HepG2 (cell line): ENCODE data around the gene TMEM59. TPM values are rescaled to one million over a fixed set of nuclear protein-coding genes. Genes with fewer than 3 reads are reported as not detected.
A peak's percentile ranks its signal among the peaks of the same experiment; 100 is the strongest.

Experiments
- ATAC-seq: fragments of 200-7000 bp; cut with Tn5 transposase; 3 replicates; pipeline ENCODE4 v1.9.1; 2020; ENCODE audit warnings: mild to moderate bottlenecking, moderate library complexity
- BruUV-seq: library from RNA; stranded (reverse); fragments of 400-500 nt; replicated peaks from 2 replicates; lab custom pipeline; 2021; lab: Mats Ljungman, UMichigan
- CTCF ChIA-PET: fragments of 300-600 bp; formaldehyde crosslinking; extraction: SDS; loops from one replicate; lab custom pipeline; 2021; ENCODE audit warnings: low total read pairs, inconsistent platforms, low intra/inter-chr PET ratio; lab: Yijun Ruan, JAX
- POLR2A ChIA-PET: fragments of 350-600 bp; sonication (Branson Sonifier 250); formaldehyde crosslinking; loops from one replicate; lab custom pipeline; 2020; ENCODE audit warnings: antibody characterized with exemption, inconsistent platforms; lab: Yijun Ruan, JAX
- DNase-seq: peaks from one replicate; pipeline ENCODE4 v3.0.0-alpha.2; 2015; ENCODE audit warnings: low spot score
- FAIRE-seq: peaks from 3 replicates; lab custom pipeline; 2011; peaks lifted over from hg19 to GRCh38; lab: Jason Lieb, UNC
- H2AFZ ChIP-seq: one replicate; pipeline ENCODE4 v1.6.1; 2011; ENCODE audit warnings: low read length, inconsistent platforms
- H3K27ac ChIP-seq: fragments of 300-600 bp; 3 replicates; pipeline ENCODE4 v1.8.0; 2011; ENCODE audit warnings: mixed run types, mild to moderate bottlenecking, mixed read lengths, low read length, inconsistent platforms; ENCODE audit not compliant: insufficient read depth; ENCODE audit errors: extremely low read length
- H3K27me3 ChIP-seq, 2 experiments: fragments of 200-600 bp in 1 of 2; 2 replicates in 1 of 2; 3 replicates in 1 of 2; pipeline versions ENCODE4 v1.6.0 to v1.8.0; 2011; ENCODE audit warnings: low read length in 2 of 2, mild to moderate bottlenecking in 2 of 2, moderate library complexity in 2 of 2, inconsistent platforms in 1 of 2; ENCODE audit not compliant: insufficient read depth in 2 of 2, control insufficient read depth in 1 of 2
- H3K36me3 ChIP-seq, 2 experiments: fragments of 200-600 bp in 1 of 2; replicated peaks in 1 of 2; 2 replicates in 1 of 2; 3 replicates in 1 of 2; pipeline versions ENCODE4 v1.5.1 to v1.8.0; 2011; ENCODE audit warnings: low read length in 2 of 2, inconsistent platforms in 1 of 2; ENCODE audit not compliant: insufficient read depth in 2 of 2, control insufficient read depth in 1 of 2
- H3K4me1 ChIP-seq: 2 replicates; pipeline ENCODE4 v1.5.1; 2012; ENCODE audit warnings: low read length, inconsistent platforms; ENCODE audit not compliant: insufficient read depth
- H3K4me2 ChIP-seq: 2 replicates; pipeline ENCODE4 v1.6.0; 2011; ENCODE audit warnings: low read depth, low read length, inconsistent platforms
- H3K4me3 ChIP-seq, 3 experiments: fragments of 200-600 bp in 1 of 3; sonication (generic), shearing (Covaris generic) in 1 of 3; replicated peaks in 1 of 3; 2 replicates each; pipeline ENCODE4 v1.5.1; 2011 to 2016; ENCODE audit warnings: low read length in 3 of 3, inconsistent platforms in 2 of 3, low read depth in 2 of 3, mild to moderate bottlenecking in 2 of 3, control low read depth in 1 of 3, mixed read lengths in 1 of 3; ENCODE audit not compliant: insufficient read depth in 1 of 3
- H3K79me2 ChIP-seq: one replicate; pipeline ENCODE4 v1.6.1; 2011; ENCODE audit warnings: low read length, inconsistent platforms; ENCODE audit not compliant: insufficient read depth
- H3K9ac ChIP-seq: 2 replicates; pipeline ENCODE4 v1.6.0; 2011; ENCODE audit warnings: mild to moderate bottlenecking, low read depth, low read length, inconsistent platforms; ENCODE audit not compliant: insufficient read depth
- H3K9me3 ChIP-seq: 2 replicates; pipeline ENCODE4 v1.5.1; 2012; ENCODE audit warnings: mild to moderate bottlenecking, low read length
- H4K20me1 ChIP-seq: 2 replicates; pipeline ENCODE4 v1.6.0; 2011; ENCODE audit warnings: inconsistent platforms, mild to moderate bottlenecking, low read length, moderate library complexity; ENCODE audit not compliant: insufficient read depth
- ASH2L ChIP-seq: fragments of 300-600, 200-600 bp; sonication (generic); IDR thresholded peaks from 2 replicates; pipeline ENCODE4 v1.7.0; 2017; ENCODE audit warnings: low read depth, mild to moderate bottlenecking, moderate library complexity, mixed read lengths, low read length; ENCODE audit not compliant: insufficient read length
- ELF4 ChIP-seq: sonication (generic); formaldehyde crosslinking; IDR thresholded peaks from 2 replicates; pipeline ENCODE4 v1.5.0; 2020; ENCODE audit warnings: missing genetic modification reagents, mild to moderate bottlenecking, moderate library complexity, borderline replicate concordance
- ERF ChIP-seq: IDR thresholded peaks from 2 replicates; pipeline ENCODE4 v1.6.1; 2018; ENCODE audit warnings: missing biosample characterization, missing genetic modification reagents
- HDAC2 ChIP-seq: sonication (generic); formaldehyde crosslinking; IDR thresholded peaks from 2 replicates; pipeline ENCODE4 v1.4.0; 2020; ENCODE audit warnings: missing genetic modification reagents
- KAT8 ChIP-seq: IDR thresholded peaks from 2 replicates; pipeline ENCODE4 v1.6.1; 2016; ENCODE audit warnings: missing genetic modification reagents, missing compliant biosample characterization
- MAX ChIP-seq: IDR thresholded peaks from 2 replicates; pipeline ENCODE4 v1.6.1; 2012; ENCODE audit warnings: inconsistent platforms
- NCOA2 ChIP-seq: sonication (generic); formaldehyde crosslinking; IDR thresholded peaks from 2 replicates; pipeline ENCODE4 v1.8.0; 2022; ENCODE audit warnings: inconsistent platforms
- RBFOX2 ChIP-seq: fragments of 200-400 bp; formaldehyde crosslinking; IDR thresholded peaks from 2 replicates; pipeline ENCODE4 v1.6.1; 2017; ENCODE audit warnings: low read depth, mild to moderate bottlenecking, low read length
- SIX4 ChIP-seq: sonication (generic); formaldehyde crosslinking; IDR thresholded peaks from 2 replicates; pipeline ENCODE4 v1.4.0; 2020; ENCODE audit warnings: missing genetic modification reagents
- TFE3 ChIP-seq: IDR thresholded peaks from 2 replicates; pipeline ENCODE4 v1.6.1; 2016
- ZNF687 ChIP-seq: sonication (generic); formaldehyde crosslinking; IDR thresholded peaks from 2 replicates; pipeline ENCODE4 v1.5.1; 2020; ENCODE audit warnings: mild to moderate bottlenecking, missing genetic modification reagents, moderate library complexity
- ZNF740 ChIP-seq: sonication (generic); formaldehyde crosslinking; IDR thresholded peaks from 2 replicates; pipeline ENCODE4 v1.4.0; 2020; ENCODE audit warnings: missing genetic modification reagents
- ZNF772 ChIP-seq: sonication (generic); formaldehyde crosslinking; IDR thresholded peaks from 2 replicates; pipeline ENCODE4 v1.5.0; 2020; ENCODE audit warnings: mild to moderate bottlenecking, missing genetic modification reagents
- WGBS: methylation state at CpG from one replicate; pipeline ENCODE4 v1.1.6; 2017; ENCODE audit warnings: low lambda C conversion rate; 5-methylcytosine and 5-hydroxymethylcytosine counted together
- in situ Hi-C: cut with HindIII; loops from 2 replicates; pipeline ENCODE4 v1.10.0; 2017; ENCODE audit warnings: low pct_unique_long_range_greater_than_20kb; ENCODE audit not compliant: extremely low pct_ligation_motif_present
- intact Hi-C: fragments of 100-400 bp; cut with micrococcal nuclease; formaldehyde crosslinking; loops from one replicate; pipeline ENCODE4 v1.10.0; 2022; ENCODE audit not compliant: unreplicated experiment
- polyA plus RNA-seq, 8 experiments: library from polyadenylated mRNA; depleted of rRNA in 3 of 8; stranded (reverse) in 7 of 8; unstranded in 1 of 8; fragments of >200 nt; fragmentation: Illumina TruSeq in 4 of 8; extraction: Trizol in 4 of 8; gene quantifications; 2 replicates each; pipeline versions ENCODE4 v1.2.1 to v1.2.3, GENCODE V29; 2011 to 2016; ENCODE audit warnings: low read depth in 4 of 8, missing spikeins in 1 of 8, mixed read lengths in 1 of 8; ENCODE audit not compliant: insufficient read depth in 1 of 8
- total RNA-seq, 5 experiments: library from RNA; depleted of rRNA; stranded (reverse); fragments of >200 nt; fragmentation: Illumina TruSeq; extraction: Trizol; gene quantifications; 2 replicates each; pipeline ENCODE4 v1.2.3, GENCODE V29; 2016; ENCODE audit warnings: low read depth in 1 of 5

The TMEM59 gene
- total and polyA plus RNA-seq, 2 of the 13 experiments (the other 11 are each of a cell fraction or from before 2014, with no cell fraction given), result 147 to 363 TPM

- WGBS, result 1% methylated on average over 4 of the region's 4 CpGs
- Histone ChIP-seq H2AFZ (peak overlapping the region; percentile 96), H4K20me1 (no peaks in the 10 kb centered on the region)
- CTCF ChIA-PET, result no interaction called here
- FAIRE-seq, result no peak
- DNase-seq, result no peak
- TF ChIP-seq KAT8 (CRISPR knock-in tag) (0 out of 2 replicates have a peak, but pooled peaks have one; percentile 11), NCOA2 (CRISPR knock-in tag) (peak; percentile 7; the same call in 1 of the 2 replicates), SIX4 (CRISPR knock-in tag) (no peak), ELF4 (0 out of 2 replicates have a peak, but pooled peaks have one; percentile 3), ASH2L (peak; percentile 17), RBFOX2 (0 out of 2 replicates have a peak, but pooled peaks have one; percentile 27), ZNF772 (CRISPR knock-in tag) (peak; percentile 24; the same call in 1 of the 2 replicates), HDAC2 (CRISPR knock-in tag) (peak; percentile 2; the same call in 1 of the 2 replicates), ZNF687 (CRISPR knock-in tag) (peak; percentile 21), ERF (CRISPR knock-in tag) (0 out of 2 replicates have a peak, but pooled peaks have one; percentile 2), ZNF740 (CRISPR knock-in tag) (no peak), MAX (peak; percentile 29), TFE3 (CRISPR knock-in tag) (no peak)
- TF ChIP-seq, all 625 proteins: peak for 10
- POLR2A ChIA-PET, result interaction anchor here (0.6 to 2.9 kb wide), 6 partner anchors 10 to 70 kb away, joined by 3 to 15 read pairs (median 4); partner anchors contain the start of genes IFT25, LDLRAD1 and TMEM59
- intact Hi-C loops (no loop called here), in situ Hi-C loops (no loop called here)
- no peaks in the 10 kb centered on the region for H3K9me3 ChIP-seq
- no peaks in the 10 kb centered on the region for H3K79me2 ChIP-seq
- H3K27ac ChIP-seq, result peak overlapping the region; percentile 66
- H3K4me1 ChIP-seq, result peaks cover 47% of the 10 kb centered on the region
- H3K9ac ChIP-seq, result peak overlapping the region; percentile 63
- H3K36me3 ChIP-seq, result no peaks in the 10 kb centered on the region
- H3K27me3 ChIP-seq, result no peaks in the 10 kb centered on the region
- H3K4me2 ChIP-seq, result peak overlapping the region; percentile 85
- BruUV-seq, result TSS peak; percentile 88
- ATAC-seq, result no peak; the same call in 2 of the 3 replicates
- H3K4me3 ChIP-seq, result peak overlapping the region; percentile 48 to 67 (median 58)
These were observed 70.3 kb downstream of the TMEM59 start for GRCh38 chr1:53982763-53983104.
